Stimulated activated CD4-positive, alpha-beta T cell treated with anti-CD3 and anti-CD28 coated beads, Interleukin-12 subunit alpha, Interleukin-12 subunit beta, amount 100 ng/mL, for 48 hours (primary cell): Measurements from ENCODE around the gene GIMAP1.

Experiments used
- DNase-seq, 3 donors: peaks; one replicate each; pipeline ENCODE4 v3.0.0-alpha.2; 2020; ENCODE audit warnings: low read depth in 2 of 3, low spot score in 1 of 3

The GIMAP1 gene

DNA sequence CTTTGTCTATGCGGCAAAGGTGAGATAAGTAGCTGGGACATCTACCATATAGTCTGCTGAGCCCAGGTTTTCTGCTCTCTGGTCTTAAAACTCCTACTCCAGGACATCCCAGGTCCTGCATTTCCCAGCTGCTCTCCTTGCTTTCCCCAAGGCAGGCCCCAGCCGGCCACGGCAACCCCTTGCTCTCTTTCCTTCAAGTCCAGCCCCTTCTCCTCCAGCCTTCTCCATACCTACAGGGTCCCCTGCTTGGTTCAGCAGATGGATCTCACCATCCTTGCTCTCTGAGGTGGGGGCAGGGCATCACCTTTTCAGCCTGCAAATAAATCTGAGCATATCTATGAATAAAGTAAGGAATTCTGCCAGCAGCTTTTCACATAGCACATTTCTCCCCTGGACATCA, 29.5 kb downstream of the GIMAP1 start:
- DNase-seq = no peak

DNA sequence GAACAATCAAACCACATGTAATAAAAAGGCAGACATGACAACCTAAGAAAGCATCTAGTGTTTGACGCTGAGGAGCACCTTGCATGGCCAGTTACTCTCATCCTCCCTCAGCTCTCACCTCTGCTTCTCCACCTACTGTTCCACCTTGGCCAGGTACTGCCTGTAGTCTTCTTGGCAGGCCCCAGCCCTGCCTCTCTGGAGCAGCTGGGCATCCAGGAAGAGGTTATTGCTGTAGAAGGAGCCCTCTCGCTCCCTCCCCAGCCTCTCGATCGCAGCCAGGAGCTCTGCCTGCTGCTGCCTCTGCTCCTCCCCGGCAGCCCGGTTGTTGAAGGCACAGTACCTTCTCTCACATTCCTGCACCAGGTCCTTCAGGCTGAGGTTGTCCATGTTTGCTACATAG, 30.5 kb downstream of the GIMAP1 start:
- no peak for DNase-seq

- DNase-seq = no peak
These were observed 32.0 kb downstream of the GIMAP1 start for GRCh38 chr7:150748376-150748775.

- DNase-seq = no peak
These were observed 35.3 kb downstream of the GIMAP1 start for GRCh38 chr7:150751702-150752101.

DNA sequence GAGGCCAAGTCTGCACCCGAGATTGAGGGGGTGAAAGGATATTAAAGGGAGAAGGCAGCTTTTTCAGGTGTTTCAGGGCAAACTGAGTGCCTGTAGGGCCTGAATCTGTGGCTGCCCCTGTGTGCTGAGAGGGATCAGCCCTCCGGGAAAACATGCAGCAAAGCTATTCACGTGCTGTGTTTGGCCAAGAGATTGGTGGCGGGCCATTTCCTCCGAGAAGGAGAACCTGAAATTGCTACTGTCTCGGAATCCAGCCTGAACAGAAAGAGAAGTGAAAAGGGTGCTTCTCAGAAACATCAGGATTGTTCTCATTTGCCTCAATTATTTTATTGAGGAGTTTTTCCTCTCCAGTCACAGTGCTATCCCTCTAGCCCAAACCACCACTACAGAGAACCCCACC, 36.8 kb downstream of the GIMAP1 start:
- DNase-seq = no peak

- DNase-seq = no peak
These were observed 37.6 kb downstream of the GIMAP1 start for GRCh38 chr7:150753826-150754603.

DNA sequence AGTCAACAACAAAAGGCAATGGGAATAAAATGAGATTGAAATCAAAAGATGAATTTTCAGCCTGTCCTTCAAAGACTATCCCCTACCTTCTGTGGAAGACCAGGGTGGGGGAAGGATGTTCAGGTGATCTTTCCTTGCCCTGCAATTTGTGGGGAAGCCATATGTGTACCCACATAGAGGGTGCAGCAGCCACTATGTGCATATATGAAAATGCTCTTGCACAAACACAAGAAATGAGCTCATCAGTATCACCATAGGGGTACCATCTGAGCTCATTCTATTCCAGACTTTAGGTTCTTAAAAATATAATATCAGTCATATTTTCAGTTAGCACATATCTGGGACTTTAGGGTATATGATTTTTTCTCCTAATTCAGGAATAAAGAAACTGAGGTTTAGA, 38.5 kb downstream of the GIMAP1 start:
- DNase-seq = no peak

- peak in 2 of 3 donors; percentile 54 to 63 for DNase-seq
These were observed 39.2 kb downstream of the GIMAP1 start for GRCh38 chr7:150755473-150756099.

GRCh38 chr7:150756166-150756565, 39.8 kb downstream of the GIMAP1 start:
- DNase-seq = no peak

DNA sequence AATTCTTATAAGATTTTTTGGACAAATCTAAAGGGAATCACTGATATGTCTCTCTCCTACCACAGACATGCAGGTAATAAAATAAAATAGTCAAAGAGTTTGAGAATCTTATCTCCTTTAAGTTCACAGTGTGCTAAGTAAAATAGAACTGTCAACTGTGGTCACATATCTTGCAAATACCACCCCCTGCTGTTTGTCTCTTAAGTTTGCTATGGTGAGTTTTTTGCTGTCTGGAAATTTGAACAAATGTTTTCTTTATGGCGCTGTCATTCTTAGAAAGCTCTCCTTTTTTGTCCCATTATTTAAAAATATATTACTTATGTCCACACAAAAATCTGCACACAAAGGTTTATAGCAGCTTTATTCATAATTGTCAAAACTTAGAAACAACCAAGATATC, 40.4 kb downstream of the GIMAP1 start:
- no peak for DNase-seq

DNA sequence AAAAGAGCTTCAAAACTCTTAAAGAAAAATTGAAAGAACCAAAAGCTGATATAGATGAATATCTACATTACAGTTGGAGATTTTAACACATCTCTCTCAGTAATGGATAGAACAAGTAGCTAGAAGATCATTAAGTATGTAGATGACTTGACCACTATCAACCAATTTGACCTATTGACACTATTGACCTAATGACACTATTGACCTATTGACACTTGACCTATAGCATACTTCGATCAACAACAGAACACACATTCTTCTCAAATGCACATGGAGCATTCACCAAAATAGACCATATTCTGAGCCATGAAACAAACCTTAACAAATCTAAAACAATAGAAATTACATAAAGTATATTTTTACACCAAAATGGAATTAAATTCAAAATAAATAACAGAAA, 43.1 kb downstream of the GIMAP1 start:
- no peak for DNase-seq

DNA sequence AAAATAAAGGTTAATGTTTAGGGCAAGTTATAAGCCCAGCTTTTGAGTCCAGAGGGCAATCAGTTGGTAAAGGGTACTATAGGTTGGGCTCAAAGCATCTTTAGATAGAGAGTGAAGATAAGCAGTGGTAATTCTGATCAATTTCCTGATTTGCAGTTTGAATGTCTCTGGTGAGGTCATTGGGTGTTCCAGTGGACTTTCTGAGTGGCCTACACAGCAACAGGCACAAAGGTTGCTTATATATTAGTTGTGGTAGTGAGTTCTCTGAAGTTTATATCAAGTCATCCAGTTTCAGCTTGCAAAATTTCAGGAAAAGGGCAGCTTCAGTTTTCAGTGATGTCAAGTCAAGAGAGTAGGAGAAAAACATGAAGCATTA, 49.9 kb downstream of the GIMAP1 start:
- no peak for DNase-seq

GRCh38 chr7:150769768-150770167, 53.4 kb downstream of the GIMAP1 start:
- DNase-seq = no peak
